Left lobe of liver (tissue), 2 donors: ENCODE data around the gene TMEM217. TPM values are rescaled to one million over a fixed set of nuclear protein-coding genes. Genes with fewer than 3 reads are reported as not detected.
"Not testable (repeated sequence)": the region's sequence is repeated elsewhere in the genome, so short reads cannot be mapped to it uniquely, and the experiment has no call there.

Experiments
- ATAC-seq: fragments of 200-7000 bp; cut with Tn5 transposase; one replicate; pipeline ENCODE4 v1.9.1; 2020; ENCODE audit warnings: mild to moderate bottlenecking, moderate library complexity
- DNase-seq: peaks from one replicate; pipeline ENCODE4 v3.0.0-alpha.2; 2020; ENCODE audit warnings: low spot score
- total RNA-seq: library from RNA; stranded (reverse); gene quantifications from one replicate; pipeline ENCODE4 v1.2.1, GENCODE V29; 2021
- donor health status: DM: no; HTN: no; CAD: no; lungs with moderate emphysema.
- donor health status: DM: no; HTN: yes; CAD: no.

The TMEM217 gene
- total RNA-seq, result not detected

DNA sequence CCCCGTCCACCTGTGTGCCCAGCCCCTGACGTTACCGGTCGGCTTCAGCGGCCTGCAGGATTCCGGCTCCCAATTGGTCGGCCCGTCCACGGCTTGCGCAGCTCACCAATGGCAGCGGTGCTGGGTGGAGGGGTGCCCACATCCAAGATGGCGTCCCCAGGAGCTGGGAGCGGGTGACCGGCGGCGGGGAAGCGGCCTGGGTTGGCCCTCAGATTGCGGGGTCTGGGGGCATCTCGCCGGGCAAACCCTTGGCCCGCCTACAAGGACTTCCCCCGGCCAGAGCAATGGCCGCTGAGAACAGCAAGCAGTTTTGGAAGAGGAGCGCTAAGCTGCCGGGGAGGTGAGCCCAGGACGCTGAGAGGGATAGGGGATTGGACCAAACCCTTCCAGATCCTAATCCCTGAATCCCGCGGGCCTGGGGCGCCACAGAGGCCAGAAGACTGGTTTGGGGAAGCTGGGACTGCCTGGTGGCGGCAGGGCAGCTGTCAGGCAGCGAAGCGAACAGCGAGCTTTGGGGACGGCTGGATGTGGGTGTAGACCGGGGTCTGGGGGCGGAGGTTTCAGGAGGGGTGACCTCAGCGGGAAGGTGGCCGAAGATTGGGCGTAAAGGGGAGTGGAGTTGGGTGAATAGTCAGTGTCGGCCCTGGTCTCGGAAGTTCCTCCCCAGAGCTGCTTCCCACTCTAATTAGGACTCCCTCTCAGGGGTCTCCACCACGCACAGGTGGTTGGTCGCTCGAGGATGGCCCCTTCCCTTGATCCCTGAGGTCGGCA, at the start of gene TMEM217, which contains the start of gene TBC1D22B:
Gene TMEM217 (minus strand): TSS at position 511 of the 771 bp plus-strand sequence. CDS start 39,114 bp downstream, outside the sequence.
Gene TBC1D22B (plus strand): TSS at position 139 of the 771 bp plus-strand sequence. CDS start 146 bp downstream, at position 285.
- DNase-seq, result peak; percentile 98
- ATAC-seq, result peak; percentile 99

DNA sequence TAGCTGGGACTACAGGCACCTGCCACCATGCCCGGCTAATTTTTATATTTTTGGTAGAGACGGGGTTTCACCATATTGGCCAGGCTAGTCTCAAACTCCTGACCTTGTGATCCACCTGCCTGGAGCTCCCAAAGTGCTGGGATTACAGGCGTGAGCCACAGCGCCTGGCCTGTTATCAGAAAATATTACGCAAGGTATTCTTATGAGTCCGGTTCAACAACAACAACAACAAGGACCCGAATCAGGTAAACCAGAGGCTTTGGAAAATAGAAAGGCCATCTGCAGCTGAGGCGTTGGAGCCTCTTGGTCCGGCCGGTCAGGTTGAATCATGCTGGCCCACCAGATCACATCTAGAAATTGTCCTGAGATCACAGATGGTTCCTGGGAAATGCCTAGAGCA, 49.5 kb upstream of the TMEM217 start:
- ATAC-seq, DNase-seq: not testable (repeated sequence)

- ATAC-seq (no peak), DNase-seq (no peak)
Measured at GRCh38 chr6:37306624-37307222, 48.8 kb upstream of the TMEM217 start.

- ATAC-seq, result no peak
- no peak for DNase-seq
Measured at GRCh38 chr6:37305841-37306425, 48.0 kb upstream of the TMEM217 start.

DNA sequence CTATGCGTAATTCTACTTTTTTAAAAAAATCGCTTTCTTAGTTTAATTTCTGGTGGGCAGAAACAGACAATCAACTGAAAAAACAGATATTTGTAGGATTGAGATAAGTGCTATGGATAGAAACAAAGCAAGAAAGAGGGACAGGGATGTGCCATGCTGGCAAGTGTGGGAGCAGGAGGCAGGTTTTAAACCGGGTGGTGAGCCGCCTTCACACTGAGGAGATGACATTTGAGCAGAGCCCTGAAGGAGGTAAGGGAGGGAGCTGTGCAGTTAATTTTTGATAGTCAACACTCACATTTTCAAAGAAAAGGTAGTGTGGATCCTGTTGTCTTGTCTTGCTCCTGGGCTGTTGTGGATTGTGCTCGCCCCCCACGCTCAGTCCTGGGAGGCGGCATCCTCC, 46.8 kb upstream of the TMEM217 start:
- DNase-seq (no peak), ATAC-seq (no peak)

GRCh38 chr6:37303891-37304503, 46.1 kb upstream of the TMEM217 start:
- no peak for DNase-seq
- peak; percentile 84 for ATAC-seq

- ATAC-seq, result no peak
- no peak for DNase-seq
Measured at GRCh38 chr6:37303091-37303660, 45.2 kb upstream of the TMEM217 start.

GRCh38 chr6:37302086-37302686, 44.2 kb upstream of the TMEM217 start:
- DNase-seq (no peak), ATAC-seq (no peak)

GRCh38 chr6:37299990-37300389, 42.0 kb upstream of the TMEM217 start:
- ATAC-seq (no peak), DNase-seq (no peak)

DNA sequence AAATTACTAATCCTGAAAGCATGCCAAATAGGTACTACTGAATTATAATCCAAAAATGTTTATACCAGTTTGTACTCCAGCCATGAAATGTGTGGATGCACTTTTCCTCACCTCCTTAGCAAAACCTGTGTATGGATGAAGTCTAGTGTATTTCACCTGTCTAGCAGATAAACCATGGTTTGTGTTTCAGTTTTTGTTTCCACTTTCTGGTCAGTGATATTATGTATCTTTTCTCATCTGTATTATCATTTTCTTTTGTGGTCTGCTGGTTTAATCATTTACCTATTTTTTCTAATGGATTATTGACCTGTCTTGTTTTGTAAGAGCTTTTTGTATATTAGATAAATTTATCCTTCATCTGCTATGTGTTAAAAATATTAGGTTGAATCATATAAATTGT, 41.0 kb upstream of the TMEM217 start:
- no peak for ATAC-seq

GRCh38 chr6:37297637-37298036, 39.7 kb upstream of the TMEM217 start:
- DNase-seq, ATAC-seq: not testable (repeated sequence)

More for the DNA sequence above, 41.0 kb upstream of the TMEM217 start:
- no peak for DNase-seq

- DNase-seq (no peak), ATAC-seq (no peak)
Measured at GRCh38 chr6:37293426-37293825, 35.5 kb upstream of the TMEM217 start.

- DNase-seq (no peak), ATAC-seq (no peak)
Measured at GRCh38 chr6:37289931-37290330, 32.0 kb upstream of the TMEM217 start.

DNA sequence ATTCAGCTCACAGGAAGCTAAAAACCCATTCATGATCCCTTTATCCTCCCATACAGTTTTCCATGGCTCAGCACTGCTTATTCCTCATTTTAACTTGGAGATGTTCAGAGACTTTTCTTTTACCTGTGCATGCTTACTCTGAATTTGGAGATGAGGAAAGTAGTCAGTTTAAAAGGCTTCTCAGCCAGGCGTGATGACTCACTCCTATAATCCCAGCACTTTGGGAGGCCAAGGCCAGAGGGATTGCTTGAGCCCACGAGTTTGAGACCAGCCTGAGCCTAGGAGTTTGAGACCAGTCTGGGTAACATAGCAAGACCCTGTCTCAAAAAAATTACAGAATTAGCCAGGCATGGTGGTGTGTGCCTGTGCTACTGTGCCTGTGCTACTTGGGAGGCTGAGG, 30.3 kb upstream of the TMEM217 start:
- no peak for ATAC-seq
- DNase-seq, result no peak

DNA sequence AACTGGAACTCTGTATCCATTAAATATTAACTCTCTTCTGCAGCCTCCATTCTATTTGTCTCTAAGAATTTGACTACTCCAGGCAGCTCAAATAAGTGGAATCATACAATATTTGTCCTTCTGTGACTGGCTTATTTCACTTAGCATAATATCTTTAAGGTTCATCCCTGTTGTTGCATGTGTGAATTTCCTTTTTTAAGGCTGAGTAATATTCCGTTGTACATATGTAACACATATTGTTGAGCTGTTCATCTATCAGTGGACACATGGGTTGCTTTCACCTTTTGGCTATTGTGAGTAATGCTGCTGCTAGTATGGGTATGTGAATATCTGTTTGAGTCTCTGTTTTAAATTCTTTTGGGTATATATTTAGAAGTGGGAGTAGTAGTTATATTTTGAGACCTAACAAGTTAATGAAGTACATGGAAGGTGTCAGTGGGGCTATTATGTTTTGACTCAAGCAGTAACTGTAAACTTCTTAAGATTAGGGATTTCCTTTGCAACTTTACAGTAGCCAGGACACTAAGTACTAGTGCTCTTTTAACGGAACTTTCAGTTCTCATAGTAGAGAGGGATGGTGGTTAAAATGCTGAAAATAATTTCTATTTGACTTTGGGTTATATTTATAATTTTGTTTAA, 29.7 kb upstream of the TMEM217 start:
- no peak for ATAC-seq
- no peak for DNase-seq

GRCh38 chr6:37285861-37286311, 27.9 kb upstream of the TMEM217 start:
- DNase-seq (no peak), ATAC-seq (no peak)

DNA sequence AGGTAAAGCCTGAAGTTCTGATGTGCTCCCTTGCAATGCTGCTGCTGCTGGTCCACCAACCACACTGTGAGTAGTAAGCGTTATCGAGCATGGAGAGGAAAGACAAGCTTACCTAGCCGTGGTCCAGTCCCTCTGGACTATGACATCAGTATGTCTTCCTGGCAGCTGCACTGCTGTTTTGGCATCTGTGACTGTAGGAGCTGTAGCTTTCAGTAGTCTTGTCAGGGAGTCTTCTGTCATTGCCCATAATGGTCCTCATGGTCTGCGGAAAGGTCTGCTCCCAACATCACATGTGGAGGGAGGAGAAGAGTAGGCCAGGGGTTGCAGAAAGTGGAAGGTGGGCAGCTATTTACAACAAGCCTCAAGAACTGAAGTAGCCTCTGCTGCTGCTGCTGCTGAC, 26.8 kb upstream of the TMEM217 start:
- ATAC-seq (no peak), DNase-seq (no peak)

- peak; percentile 92 for DNase-seq
Measured at GRCh38 chr6:37283671-37284151, 25.8 kb upstream of the TMEM217 start.

DNA sequence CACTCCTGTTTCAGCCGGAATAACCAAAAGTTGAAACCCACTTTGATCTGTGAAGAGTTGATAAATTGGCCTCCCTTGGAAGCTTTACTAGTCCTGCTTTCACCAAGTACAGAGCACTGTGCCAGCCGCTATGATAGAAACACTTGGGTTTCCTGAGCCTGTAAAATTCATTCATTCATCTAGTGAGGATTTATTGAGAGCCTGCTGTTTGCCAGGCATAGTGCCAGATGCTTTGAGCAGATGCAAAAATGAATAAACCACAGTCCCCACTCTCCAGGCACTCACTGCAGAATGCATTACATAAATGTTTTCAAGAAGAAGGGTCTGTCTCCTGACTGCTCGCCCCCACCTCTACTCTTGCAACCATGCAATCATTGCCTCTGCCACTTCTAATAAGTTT, 25.3 kb upstream of the TMEM217 start:
- ATAC-seq, result no peak

More at GRCh38 chr6:37283671-37284151, 25.8 kb upstream of the TMEM217 start:
- peak; percentile 92 for ATAC-seq

DNA sequence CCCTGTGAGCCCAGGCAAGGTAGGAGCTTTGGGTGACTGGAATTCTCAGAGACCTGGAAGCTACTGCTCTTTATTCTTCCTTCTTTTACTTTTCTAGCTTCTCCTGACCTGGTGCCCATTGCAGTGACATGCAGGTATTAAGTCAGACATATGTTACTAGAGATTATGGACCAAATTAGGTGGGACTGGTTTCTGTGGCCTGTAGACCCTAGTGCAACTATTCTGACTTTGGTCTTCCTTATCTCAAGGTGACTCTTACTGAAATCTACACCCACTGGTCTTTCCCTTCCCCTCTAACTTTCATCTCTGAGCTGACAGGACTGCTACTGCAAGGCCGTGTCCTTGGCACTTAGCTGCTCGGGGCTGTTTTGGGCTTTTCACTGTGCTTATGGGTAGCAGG, 24.4 kb upstream of the TMEM217 start:
- ATAC-seq, result no peak
- no peak for DNase-seq

More for the DNA sequence above, 25.3 kb upstream of the TMEM217 start:
- no peak for DNase-seq
